GM23248 (cell line): Measurements from ENCODE around the gene ITGA1.

Source experiments
- EZH2 ChIP-seq: fragments of 200-600 bp; sonication (generic); IDR thresholded peaks from 2 replicates; pipeline ENCODE4 v1.6.1; 2018; ENCODE audit warnings: antibody characterized with exemption, mild to moderate bottlenecking; ENCODE audit not compliant: insufficient read depth, poor library complexity, severe bottlenecking
- EZH2phosphoT487 ChIP-seq: fragments of 200-600 bp; sonication (generic); IDR thresholded peaks from 2 replicates; pipeline ENCODE4 v1.6.1; 2018; ENCODE audit warnings: antibody characterized with exemption, moderate library complexity, mild to moderate bottlenecking, low read depth; ENCODE audit not compliant: insufficient read depth

DNA sequence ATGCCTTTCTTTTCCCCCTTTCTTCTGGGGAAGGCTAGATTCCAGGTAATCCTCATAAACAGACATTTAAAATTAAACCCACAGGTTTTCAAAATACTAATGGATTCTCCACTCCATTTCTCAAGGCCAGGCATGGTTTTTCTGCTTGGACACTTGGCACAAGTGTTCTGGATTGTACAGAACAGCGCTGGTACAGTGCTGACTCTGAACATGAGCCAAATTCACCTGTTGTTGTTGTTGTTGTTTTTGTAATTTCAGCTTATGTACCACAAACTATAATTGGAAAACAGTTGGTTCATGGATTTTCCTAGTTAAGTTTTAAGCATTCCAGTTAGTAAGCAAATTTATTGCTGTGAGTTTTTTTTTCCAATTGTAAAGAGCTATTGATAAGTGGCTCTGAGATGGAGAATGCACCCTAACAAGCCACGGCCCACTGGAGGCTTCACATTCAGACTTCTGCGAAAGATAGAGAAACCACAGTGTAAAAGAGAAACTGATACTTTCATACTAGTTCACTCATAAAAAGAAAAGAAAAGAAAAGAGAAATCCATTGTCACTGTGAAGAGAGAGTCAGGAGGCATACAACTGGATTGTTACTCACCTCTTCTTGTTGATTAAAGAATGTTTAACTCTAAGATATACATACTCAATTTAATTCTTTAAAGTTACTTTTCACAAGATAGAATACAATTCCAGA lies 16.2 kb upstream of the ITGA1 start:
- TF ChIP-seq EZH2 (no peak), EZH2phosphoT487 (no peak)
